Measurements from ENCODE around the gene GPR65.

Gene GPR65

GRCh38 chr14:88039197-88039596 lies 34.3 kb downstream of the GPR65 start:
- Histone ChIP-seq H3K4me3 (ENCODE audit: low read length, poor library complexity, severe bottlenecking) (no peak overlapping the region), H2AFZ (ENCODE audit: low read length) (no peak overlapping the region)

GRCh38 chr14:88040146-88040545 lies 35.2 kb downstream of the GPR65 start:
- Histone ChIP-seq H3K4me1 (ENCODE audit: insufficient read depth, low read length, poor library complexity, severe bottlenecking) (peaks cover 22% of the 10 kb centered on the region), H3K36me3 (ENCODE audit: insufficient read depth, low read length) (no peaks in the 10 kb centered on the region), H3K9ac (ENCODE audit: low read depth, low read length, poor library complexity, severe bottlenecking) (no peak overlapping the region), H4K20me1 (ENCODE audit: insufficient read depth, low read length, poor library complexity, severe bottlenecking) (no peaks in the 10 kb centered on the region), H3K9me2 (replicated peaks; ENCODE audit: low read depth, low read length) (no peaks in the 10 kb centered on the region), H2AFZ (ENCODE audit: low read length) (no peak overlapping the region), H3K27me3 (ENCODE audit: insufficient read depth, low read length, poor library complexity, severe bottlenecking) (no peaks in the 10 kb centered on the region), H3K9me3 (ENCODE audit: insufficient read depth, low read depth, low read length) (no peaks in the 10 kb centered on the region), H3K79me2 (ENCODE audit: insufficient read depth, low read length) (no peaks in the 10 kb centered on the region), H3K4me2 (ENCODE audit: low read depth, low read length, poor library complexity, severe bottlenecking) (no peak overlapping the region), H3F3A (ENCODE audit: low read depth) (no peaks in the 10 kb centered on the region), H3K4me3 (ENCODE audit: low read length, poor library complexity, severe bottlenecking) (no peak overlapping the region)
- TF ChIP-seq CTCF (conservative IDR thresholded peaks at IDR 0.05; ENCODE audit: low read length) (no peak), EZH2phosphoT487 (IDR thresholded peaks at IDR 0.05; ENCODE audit: borderline replicate concordance) (no peak)

More at GRCh38 chr14:88039197-88039596, 34.3 kb downstream of the GPR65 start:
- H3K9me3 ChIP-seq (ENCODE audit: insufficient read depth, low read depth, low read length): no peaks in the 10 kb centered on the region
- no peaks in the 10 kb centered on the region for H3F3A ChIP-seq (ENCODE audit: low read depth)
- no peaks in the 10 kb centered on the region for H3K27me3 ChIP-seq (ENCODE audit: insufficient read depth, low read length, poor library complexity, severe bottlenecking)
- no peaks in the 10 kb centered on the region for H3K9me2 ChIP-seq (replicated peaks; ENCODE audit: low read depth, low read length)
- H4K20me1 ChIP-seq (ENCODE audit: insufficient read depth, low read length, poor library complexity, severe bottlenecking): no peaks in the 10 kb centered on the region
- no peak overlapping the region for H3K9ac ChIP-seq (ENCODE audit: low read depth, low read length, poor library complexity, severe bottlenecking)
- no peaks in the 10 kb centered on the region for H3K36me3 ChIP-seq (ENCODE audit: insufficient read depth, low read length)
- H3K4me2 ChIP-seq (ENCODE audit: low read depth, low read length, poor library complexity, severe bottlenecking): no peak overlapping the region
- no peaks in the 10 kb centered on the region for H3K79me2 ChIP-seq (ENCODE audit: insufficient read depth, low read length)
- no peak for TF ChIP-seq CTCF (conservative IDR thresholded peaks at IDR 0.05; ENCODE audit: low read length)
- no peak for TF ChIP-seq EZH2phosphoT487 (IDR thresholded peaks at IDR 0.05; ENCODE audit: borderline replicate concordance)
- H3K4me1 ChIP-seq (ENCODE audit: insufficient read depth, low read length, poor library complexity, severe bottlenecking): peaks cover 22% of the 10 kb centered on the region

- H3K4me3 ChIP-seq (ENCODE audit: low read length, poor library complexity, severe bottlenecking): no peak overlapping the region
- H3K4me1 ChIP-seq (ENCODE audit: insufficient read depth, low read length, poor library complexity, severe bottlenecking): peaks cover 11% of the 10 kb centered on the region
- no peaks in the 10 kb centered on the region for H3F3A ChIP-seq (ENCODE audit: low read depth)
- H3K27me3 ChIP-seq (ENCODE audit: insufficient read depth, low read length, poor library complexity, severe bottlenecking): no peaks in the 10 kb centered on the region
- no peaks in the 10 kb centered on the region for H3K9me3 ChIP-seq (ENCODE audit: insufficient read depth, low read depth, low read length)
- no peaks in the 10 kb centered on the region for H3K79me2 ChIP-seq (ENCODE audit: insufficient read depth, low read length)
- TF ChIP-seq CTCF (conservative IDR thresholded peaks at IDR 0.05; ENCODE audit: low read length) (no peak), EZH2phosphoT487 (IDR thresholded peaks at IDR 0.05; ENCODE audit: borderline replicate concordance) (no peak)
- no peaks in the 10 kb centered on the region for H3K9me2 ChIP-seq (replicated peaks; ENCODE audit: low read depth, low read length)
- H3K4me2 ChIP-seq (ENCODE audit: low read depth, low read length, poor library complexity, severe bottlenecking): no peak overlapping the region
- no peaks in the 10 kb centered on the region for H3K36me3 ChIP-seq (ENCODE audit: insufficient read depth, low read length)
- H4K20me1 ChIP-seq (ENCODE audit: insufficient read depth, low read length, poor library complexity, severe bottlenecking): no peaks in the 10 kb centered on the region
- H3K9ac ChIP-seq (ENCODE audit: low read depth, low read length, poor library complexity, severe bottlenecking): no peak overlapping the region
- no peak overlapping the region for H2AFZ ChIP-seq (ENCODE audit: low read length)
Measured at GRCh38 chr14:88043529-88044443, 38.9 kb downstream of the GPR65 start.
